Adrenal gland (tissue), 5 donors: ENCODE measurements around the gene DPYD.

ENCODE experiments used
- CTCF ChIP-seq, 6 experiments: fragments of 450-650 bp in 4 of 6; fragments of 200-600 bp in 2 of 6; sonication (generic) in 1 of 6; IDR thresholded peaks; 1 replicate in 5 of 6; 2 replicates in 1 of 6; pipeline versions ENCODE4 v1.5.1 to v1.8.0; 2016 to 2021; ENCODE audit warnings: antibody characterized with exemption in 6 of 6, mild to moderate bottlenecking in 2 of 6, moderate library complexity in 1 of 6
- POLR2A ChIP-seq, 2 donors: fragments of 450-650 bp; IDR thresholded peaks; one replicate each; pipeline ENCODE4 v1.6.1; 2017; ENCODE audit warnings: antibody characterized with exemption in 2 of 2, mild to moderate bottlenecking in 2 of 2, moderate library complexity in 1 of 2
- donor health status: DM: no; HTN: no; CAD: no.

GRCh38 chr1:97599447-97599846, 321.4 kb downstream of the DPYD start:
- TF ChIP-seq CTCF (IDR thresholded peaks at IDR 0.05) (no peak), POLR2A (IDR thresholded peaks at IDR 0.05) (no peak)
